Gastroesophageal sphincter (tissue), 4 donors: ENCODE results near the gene COPS9. TPM values are rescaled to one million over a fixed set of nuclear protein-coding genes. Genes with fewer than 3 reads are reported as not detected.

ENCODE experiments used
- ATAC-seq: fragments of 150-250 bp; one replicate; pipeline ENCODE4 v1.9.1; 2016; ENCODE audit warnings: mild to moderate bottlenecking, moderate library complexity
- H3K27ac ChIP-seq, 4 donors: fragments of 200-600 bp; sonication (generic) in 3 of 4; 1 replicate in 3 of 4; 2 replicates in 1 of 4; pipeline ENCODE4 v1.5.1; 2016 to 2019
- H3K27me3 ChIP-seq: fragments of 200-600 bp; sonication (generic); one replicate; pipeline ENCODE4 v1.5.1; 2019
- H3K36me3 ChIP-seq, 2 donors: fragments of 200-600 bp; sonication (generic); one replicate each; pipeline ENCODE4 v1.5.1; 2019; ENCODE audit warnings: control low read depth in 1 of 2
- H3K4me1 ChIP-seq, 3 donors: fragments of 200-600 bp; sonication (generic); 1 replicate in 2 of 3; 2 replicates in 1 of 3; pipeline ENCODE4 v1.5.1; 2016 to 2019; ENCODE audit warnings: control low read depth in 2 of 3
- H3K4me3 ChIP-seq, 2 donors: fragments of 200-600 bp; sonication (generic); one replicate each; pipeline ENCODE4 v1.5.1; 2019; ENCODE audit warnings: mild to moderate bottlenecking in 1 of 2, moderate library complexity in 1 of 2
- H3K9me3 ChIP-seq, 3 donors: fragments of 200-600 bp; sonication (generic); one replicate each; pipeline ENCODE4 v1.5.1; 2017 to 2019; ENCODE audit warnings: control low read depth in 2 of 3
- EP300 ChIP-seq: sonication (generic); formaldehyde crosslinking; IDR thresholded peaks from one replicate; pipeline ENCODE4 v1.6.1; 2017; ENCODE audit warnings: antibody characterized with exemption, mild to moderate bottlenecking
- POLR2A ChIP-seq, 2 donors: fragments of 450-650 bp; IDR thresholded peaks; one replicate each; pipeline ENCODE4 v1.6.1; 2017; ENCODE audit warnings: antibody characterized with exemption in 2 of 2, mild to moderate bottlenecking in 2 of 2, moderate library complexity in 1 of 2
- POLR2AphosphoS5 ChIP-seq: sonication (generic); formaldehyde crosslinking; IDR thresholded peaks from one replicate; pipeline ENCODE4 v1.6.1; 2017; ENCODE audit warnings: antibody characterized with exemption
- WGBS, 2 donors: methylation state at CpG; one replicate each; pipeline ENCODE4 v1.1.5; 2018; ENCODE audit warnings: low coverage in 1 of 2; 5-methylcytosine and 5-hydroxymethylcytosine counted together
- total RNA-seq, 4 donors: library from RNA; depleted of rRNA; stranded (reverse); fragments of >200 nt; gene quantifications; one replicate each; pipeline ENCODE4 v1.1.0, GENCODE V29; 2016
- TF ChIP-seq, protein P1 (sequence below), 4 experiments: fragments of 200-600 bp in 2 of 4; fragments of 450-650 bp in 2 of 4; sonication (generic) in 1 of 4; IDR thresholded peaks; one replicate each; pipeline ENCODE4 v1.5.1; 2017 to 2019; ENCODE audit warnings: antibody characterized with exemption in 4 of 4, mild to moderate bottlenecking in 2 of 4, moderate library complexity in 2 of 4

Gene COPS9
- total RNA-seq, 4 donors from 2014 or later = 151 to 252 (median 169) TPM

GRCh38 chr2:240106765-240107476 is 29.2 kb downstream of the COPS9 start:
- Histone ChIP-seq H3K27ac (no peak overlapping the region), H3K36me3 (no peaks in the 10 kb centered on the region), H3K27me3 (peaks cover 58% of the 10 kb centered on the region), H3K9me3 (no peaks in the 10 kb centered on the region), H3K4me3 (no peak overlapping the region), H3K4me1 (no peaks in the 10 kb centered on the region)
- 70 to 76% methylated on average over 6 to 7 of the region's 17 CpGs for WGBS, 2 donors
- ATAC-seq = no peak
- TF ChIP-seq EP300 (no peak), POLR2AphosphoS5 (no peak), POLR2A (IDR thresholded peaks at IDR 0.05) (no peak)
- TF ChIP-seq, protein P1, sequence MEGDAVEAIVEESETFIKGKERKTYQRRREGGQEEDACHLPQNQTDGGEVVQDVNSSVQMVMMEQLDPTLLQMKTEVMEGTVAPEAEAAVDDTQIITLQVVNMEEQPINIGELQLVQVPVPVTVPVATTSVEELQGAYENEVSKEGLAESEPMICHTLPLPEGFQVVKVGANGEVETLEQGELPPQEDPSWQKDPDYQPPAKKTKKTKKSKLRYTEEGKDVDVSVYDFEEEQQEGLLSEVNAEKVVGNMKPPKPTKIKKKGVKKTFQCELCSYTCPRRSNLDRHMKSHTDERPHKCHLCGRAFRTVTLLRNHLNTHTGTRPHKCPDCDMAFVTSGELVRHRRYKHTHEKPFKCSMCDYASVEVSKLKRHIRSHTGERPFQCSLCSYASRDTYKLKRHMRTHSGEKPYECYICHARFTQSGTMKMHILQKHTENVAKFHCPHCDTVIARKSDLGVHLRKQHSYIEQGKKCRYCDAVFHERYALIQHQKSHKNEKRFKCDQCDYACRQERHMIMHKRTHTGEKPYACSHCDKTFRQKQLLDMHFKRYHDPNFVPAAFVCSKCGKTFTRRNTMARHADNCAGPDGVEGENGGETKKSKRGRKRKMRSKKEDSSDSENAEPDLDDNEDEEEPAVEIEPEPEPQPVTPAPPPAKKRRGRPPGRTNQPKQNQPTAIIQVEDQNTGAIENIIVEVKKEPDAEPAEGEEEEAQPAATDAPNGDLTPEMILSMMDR (IDR thresholded peaks at IDR 0.05) = no peak

DNA sequence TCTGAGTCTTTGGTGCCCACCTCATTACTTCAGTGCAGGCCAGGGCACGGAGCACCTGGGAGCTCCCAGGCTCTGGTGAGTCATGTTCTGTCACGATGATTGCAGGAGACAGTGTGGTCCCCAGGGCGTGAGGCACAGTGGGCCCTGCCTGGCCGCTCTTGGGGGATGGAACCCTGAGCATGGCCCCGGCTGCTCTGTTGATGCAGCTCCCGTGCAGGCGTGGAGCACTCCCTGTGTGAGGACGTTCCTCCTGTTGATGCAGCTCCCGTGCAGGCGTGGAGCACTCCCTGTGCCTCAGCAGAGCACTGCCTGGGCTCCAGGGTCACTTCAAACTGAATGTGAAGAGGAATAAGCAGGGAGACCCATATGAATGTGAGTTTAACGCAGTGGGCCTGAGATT is 30.1 kb downstream of the COPS9 start:
- 80% methylated on average over 1 of the region's 11 CpGs; no CpG with 5 or more reads in 1 of the 2 donors for WGBS, 2 donors

DNA sequence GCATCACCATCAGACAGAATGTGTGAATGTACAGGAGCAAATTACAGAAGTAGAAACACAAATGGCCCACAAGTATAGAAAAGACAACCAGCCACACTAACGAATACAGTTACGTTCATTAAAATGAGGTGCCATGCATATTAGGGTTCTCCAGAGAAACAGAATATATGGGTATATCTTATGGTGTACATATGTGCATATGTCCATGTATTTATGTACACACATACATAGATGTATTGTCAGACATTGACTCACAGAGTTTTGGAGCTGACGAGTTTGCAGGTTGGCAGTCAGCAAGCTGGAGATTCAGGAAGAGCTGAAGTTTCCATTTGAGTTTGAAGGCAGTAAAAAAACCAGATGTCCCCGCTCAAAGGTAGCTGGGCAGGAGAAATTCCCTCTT is 33.0 kb downstream of the COPS9 start:
- 71 to 78% methylated on average over 3 to 4 of the region's 4 CpGs for WGBS, 2 donors
- Histone ChIP-seq H3K36me3 (no peaks in the 10 kb centered on the region), H3K9me3 (peaks cover 0 to 24% (median 0%) of the 10 kb centered on the region in 3 donors), H3K27ac (no peak overlapping the region), H3K4me1 (no peaks in the 10 kb centered on the region), H3K4me3 (no peak overlapping the region), H3K27me3 (peaks cover 65% of the 10 kb centered on the region)
- TF ChIP-seq POLR2AphosphoS5 (no peak), EP300 (no peak)
- TF ChIP-seq, protein P1 (IDR thresholded peaks at IDR 0.05) = no peak
- no peak for ATAC-seq

More for the DNA sequence above, 30.1 kb downstream of the COPS9 start:
- no peak for ATAC-seq
- no peaks in the 10 kb centered on the region for H3K4me1 ChIP-seq
- TF ChIP-seq POLR2A (IDR thresholded peaks at IDR 0.05) = no peak
- no peak for TF ChIP-seq EP300
- TF ChIP-seq POLR2AphosphoS5 = no peak
- TF ChIP-seq, protein P1 (IDR thresholded peaks at IDR 0.05) = no peak
- H3K27me3 ChIP-seq = peaks cover 61% of the 10 kb centered on the region
- no peak overlapping the region for H3K27ac ChIP-seq
- peaks cover 0 to 1% (median 0%) of the 10 kb centered on the region in 3 donors for H3K9me3 ChIP-seq
- no peaks in the 10 kb centered on the region for H3K36me3 ChIP-seq
- H3K4me3 ChIP-seq = no peak overlapping the region

DNA sequence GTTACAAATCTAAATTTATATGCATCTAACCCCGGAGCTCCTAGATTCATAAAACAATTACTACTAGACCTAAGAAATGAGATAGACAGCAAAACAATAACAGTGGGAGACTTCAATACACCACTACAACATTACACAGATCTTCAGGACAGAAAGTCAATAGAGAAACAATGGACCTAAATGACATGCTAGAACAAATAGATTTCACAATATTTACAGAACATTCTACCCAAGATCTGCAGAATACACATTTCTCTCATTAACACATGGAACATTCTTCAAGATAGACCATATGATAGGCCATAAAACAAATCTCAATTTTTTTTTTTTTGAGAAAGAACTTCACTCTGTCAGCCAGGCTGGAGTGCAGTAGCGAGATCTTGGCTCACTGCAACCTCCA is 37.8 kb downstream of the COPS9 start:
- peaks cover 80% of the 10 kb centered on the region for H3K27me3 ChIP-seq
- TF ChIP-seq POLR2A (IDR thresholded peaks at IDR 0.05) (no peak), EP300 (no peak), POLR2AphosphoS5 (no peak)
- TF ChIP-seq, protein P1 (IDR thresholded peaks at IDR 0.05) = no peak
- no peak overlapping the region for H3K4me3 ChIP-seq
- H3K4me1 ChIP-seq = no peaks in the 10 kb centered on the region
- WGBS, 2 donors = 74 to 77% methylated on average over 2 of the region's 2 CpGs
- H3K9me3 ChIP-seq = peaks cover 0 to 45% (median 0%) of the 10 kb centered on the region in 3 donors
- no peak for ATAC-seq
- no peak overlapping the region for H3K27ac ChIP-seq
- H3K36me3 ChIP-seq = no peaks in the 10 kb centered on the region
